HL-60/S4 treated with retinoic acid at 250 ng/mL for 4 days and 3 days (cell line): ENCODE data around the gene PROSER2.
"Not testable (repeated sequence)": the region's sequence is repeated elsewhere in the genome, so short reads cannot be mapped to it uniquely, and the experiment has no call there.

Experiments used
- in situ Hi-C: fragments of 300-500 bp; cut with MboI; formaldehyde crosslinking; loops from 2 replicates; pipeline ENCODE4 v1.7.0; 2022; ENCODE audit warnings: low sequenced_read_pairs

PROSER2 gene

DNA sequence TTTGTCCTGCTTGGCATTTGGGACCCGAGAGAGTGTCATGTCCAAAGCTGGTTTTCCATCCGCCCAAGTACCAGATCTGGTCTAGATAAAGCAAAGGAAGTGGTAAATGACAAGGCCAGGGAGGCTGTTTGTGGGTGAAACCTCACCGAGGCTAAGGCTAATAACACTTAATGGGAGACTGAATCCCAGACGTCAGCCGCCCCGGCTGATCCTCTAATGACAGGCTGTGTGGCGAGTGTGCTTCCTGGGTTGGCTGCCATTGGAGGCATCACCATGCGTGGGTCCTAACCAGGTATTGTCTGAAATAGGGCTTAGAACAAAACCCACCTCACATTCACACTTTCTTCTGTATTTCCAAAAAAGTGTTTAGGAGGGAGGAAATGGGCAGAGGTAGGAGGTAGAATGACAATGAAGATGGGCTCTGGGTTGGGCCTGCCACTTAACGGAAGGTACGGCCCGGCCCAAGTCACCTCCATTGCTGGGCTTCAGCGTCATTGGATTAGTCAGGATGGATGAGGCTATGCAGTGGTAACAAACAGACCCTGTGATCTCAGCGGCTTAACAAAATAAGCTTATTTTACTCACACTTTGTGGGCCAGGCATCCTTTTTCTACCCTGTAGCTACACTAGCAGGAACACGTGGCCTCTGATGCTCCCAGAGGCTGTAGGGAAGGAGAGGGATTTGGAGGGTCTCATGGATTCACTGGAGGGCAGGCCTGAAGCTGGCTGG is 59.7 kb downstream of the PROSER2 start:
- in situ Hi-C loops = no loop called here

DNA sequence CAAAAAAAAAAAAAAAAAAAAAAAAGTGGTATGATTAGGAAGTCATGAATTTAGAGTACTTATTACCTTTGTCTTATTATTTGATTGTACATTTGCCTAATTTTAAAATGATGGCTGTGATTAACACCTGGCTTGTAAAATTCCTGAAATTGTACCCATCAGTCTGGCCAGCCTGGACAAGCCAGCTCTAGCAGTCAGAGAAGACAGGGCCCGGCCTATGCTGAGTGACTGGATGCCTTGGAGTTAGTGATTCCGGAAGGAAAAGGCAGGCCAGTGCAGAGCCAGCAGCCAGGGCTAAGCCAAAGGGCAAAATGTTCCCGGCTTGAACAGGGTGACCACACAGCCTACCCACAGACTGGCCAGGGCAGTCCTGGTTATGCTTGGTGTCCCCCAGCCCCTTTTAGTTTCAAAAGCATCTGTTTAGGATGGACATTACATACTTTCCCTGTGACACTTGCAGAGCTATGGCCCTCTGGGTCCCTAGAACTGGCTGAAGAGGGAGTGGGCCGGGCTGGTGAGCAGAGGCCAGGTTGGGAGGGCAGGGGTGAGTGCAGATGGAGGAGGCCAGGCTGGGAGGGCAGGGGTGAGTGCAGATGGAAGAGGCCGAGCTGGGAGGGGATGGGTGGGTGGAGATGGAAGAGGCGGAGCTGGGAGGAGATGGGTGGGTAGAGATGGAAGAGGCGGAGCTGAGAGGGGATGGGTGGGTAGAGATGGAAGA is 61.7 kb downstream of the PROSER2 start:
- in situ Hi-C loops = no loop called here

DNA sequence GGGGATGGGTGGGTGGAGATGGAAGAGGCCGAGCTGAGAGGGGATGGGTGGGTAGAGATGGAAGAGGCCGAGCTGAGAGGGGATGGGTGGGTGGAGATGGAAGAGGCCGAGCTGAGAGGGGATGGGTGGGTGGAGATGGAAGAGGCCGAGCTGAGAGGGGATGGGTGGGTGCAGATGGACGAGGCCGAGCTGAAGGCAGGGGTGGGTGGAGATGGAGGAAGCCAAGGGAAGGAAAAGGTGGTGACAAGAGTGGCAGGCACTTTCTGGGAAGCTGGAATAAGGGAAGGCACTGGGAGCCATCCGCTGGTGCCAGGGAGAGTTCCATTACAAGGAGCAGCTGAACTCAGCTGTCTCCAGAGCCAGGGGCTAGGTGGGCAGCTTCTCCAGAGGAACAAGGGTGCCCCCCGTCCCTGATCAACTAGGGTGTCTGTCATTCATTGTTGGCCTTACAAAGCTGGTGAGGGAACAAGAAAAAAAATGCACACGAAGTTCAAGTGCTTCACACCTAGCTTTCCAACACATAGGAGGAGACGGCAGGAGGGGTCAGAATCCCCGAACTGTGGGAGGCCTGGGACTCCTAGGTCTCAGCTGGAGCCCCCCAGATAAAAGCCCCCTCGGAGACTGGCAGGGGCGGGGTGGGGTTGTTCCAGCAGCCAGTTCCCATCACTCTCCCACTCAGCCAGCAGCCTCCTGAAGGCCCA is 62.4 kb downstream of the PROSER2 start:
- in situ Hi-C loops = no loop called here

DNA sequence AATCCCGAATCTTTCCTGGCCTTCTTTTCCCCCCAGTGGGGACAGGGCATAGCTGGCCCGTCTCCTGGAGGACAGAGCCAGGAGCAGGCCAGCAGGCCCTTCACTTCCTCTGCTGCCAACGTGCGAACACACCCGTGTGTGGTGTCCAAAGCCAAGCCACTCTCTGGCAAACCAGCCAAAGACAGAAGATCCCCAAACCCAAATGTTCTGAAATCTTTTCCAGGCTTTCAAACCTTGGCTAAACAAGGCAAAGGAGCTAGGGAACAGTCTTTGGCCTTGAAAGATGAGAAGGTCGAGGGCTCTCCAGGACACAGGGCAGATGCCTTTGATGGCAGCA is 63.0 kb downstream of the PROSER2 start:
- in situ Hi-C loops = no loop called here

DNA sequence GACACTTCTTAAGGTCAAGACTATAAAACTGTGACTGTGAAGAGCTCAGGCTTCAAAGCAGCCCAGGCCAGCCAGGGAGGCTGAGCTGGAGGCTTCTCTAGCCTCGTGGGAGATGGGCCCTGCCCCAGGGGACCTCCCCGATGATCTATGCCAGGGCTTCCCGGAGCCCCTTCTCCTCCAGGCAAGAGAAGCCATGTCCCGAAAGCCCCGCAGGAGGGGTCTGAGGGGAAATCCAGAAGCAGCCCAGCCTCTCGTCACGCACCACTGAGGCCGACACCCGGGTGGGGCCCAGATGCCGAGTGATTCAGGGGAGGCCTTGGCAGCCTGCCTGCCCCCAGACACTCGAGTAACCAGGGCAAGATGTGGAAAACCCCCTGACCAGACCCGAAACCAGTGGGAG is 63.7 kb downstream of the PROSER2 start:
- in situ Hi-C loops = no loop called here

DNA sequence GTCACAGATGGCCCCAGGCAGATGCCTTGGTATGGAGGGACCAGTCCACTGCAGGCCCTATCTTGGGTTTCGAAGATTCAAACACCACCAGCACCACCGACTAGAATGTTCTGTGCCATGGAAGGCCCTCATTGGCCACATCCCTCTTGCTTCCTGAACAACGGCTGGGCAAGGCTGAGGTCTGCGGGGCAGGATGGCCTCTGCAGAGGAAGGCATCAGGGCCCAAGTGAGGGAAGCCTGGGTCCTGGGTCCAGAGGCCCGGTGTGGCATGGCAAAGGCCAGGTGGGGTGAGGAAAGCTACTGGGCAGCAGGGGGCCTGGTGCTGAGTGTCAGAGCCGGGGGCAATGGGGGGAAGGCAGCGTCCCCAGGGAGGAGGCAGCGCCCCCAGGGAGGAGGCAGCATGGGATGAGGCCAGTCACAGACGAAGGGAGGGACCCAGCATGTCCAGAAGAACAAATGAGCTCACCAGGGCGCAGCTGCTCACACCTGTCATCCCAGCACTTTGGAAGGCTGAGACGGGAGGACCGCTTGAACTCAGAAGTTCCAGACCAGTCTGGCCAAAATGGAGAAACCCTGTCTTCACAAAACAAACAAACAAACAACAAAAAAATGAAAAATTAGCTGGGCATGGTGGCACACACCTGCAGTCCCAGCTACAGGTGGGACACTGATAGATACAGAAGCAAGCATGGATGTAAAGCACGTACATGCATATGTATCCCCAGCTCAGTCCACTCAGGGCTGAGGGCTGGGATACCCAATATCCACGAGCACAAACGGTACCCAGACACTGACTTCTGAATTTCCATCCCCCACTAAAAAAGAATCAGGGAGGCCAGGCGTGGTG is 64.4 kb downstream of the PROSER2 start:
- in situ Hi-C loops = no loop called here

DNA sequence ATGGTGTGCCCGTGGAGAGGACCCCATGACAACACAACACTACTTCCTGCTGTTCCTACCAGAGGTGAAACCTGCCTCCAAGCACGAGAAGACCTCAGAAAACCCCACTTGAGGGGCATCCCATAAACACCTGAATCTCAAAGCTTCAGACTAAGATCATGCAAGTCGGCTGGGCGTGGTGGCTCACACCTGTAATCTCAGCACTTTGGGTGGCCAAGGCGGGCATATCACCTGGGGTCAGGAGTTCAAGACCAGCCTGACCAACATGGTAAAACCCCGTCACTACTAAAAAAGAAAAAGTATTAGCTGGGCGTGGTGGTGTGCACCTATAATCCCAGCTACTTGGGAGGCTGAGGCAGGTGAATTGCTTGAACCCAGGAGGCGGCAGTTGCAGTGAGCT is 66.1 kb downstream of the PROSER2 start:
- in situ Hi-C loops = not testable (repeated sequence)

DNA sequence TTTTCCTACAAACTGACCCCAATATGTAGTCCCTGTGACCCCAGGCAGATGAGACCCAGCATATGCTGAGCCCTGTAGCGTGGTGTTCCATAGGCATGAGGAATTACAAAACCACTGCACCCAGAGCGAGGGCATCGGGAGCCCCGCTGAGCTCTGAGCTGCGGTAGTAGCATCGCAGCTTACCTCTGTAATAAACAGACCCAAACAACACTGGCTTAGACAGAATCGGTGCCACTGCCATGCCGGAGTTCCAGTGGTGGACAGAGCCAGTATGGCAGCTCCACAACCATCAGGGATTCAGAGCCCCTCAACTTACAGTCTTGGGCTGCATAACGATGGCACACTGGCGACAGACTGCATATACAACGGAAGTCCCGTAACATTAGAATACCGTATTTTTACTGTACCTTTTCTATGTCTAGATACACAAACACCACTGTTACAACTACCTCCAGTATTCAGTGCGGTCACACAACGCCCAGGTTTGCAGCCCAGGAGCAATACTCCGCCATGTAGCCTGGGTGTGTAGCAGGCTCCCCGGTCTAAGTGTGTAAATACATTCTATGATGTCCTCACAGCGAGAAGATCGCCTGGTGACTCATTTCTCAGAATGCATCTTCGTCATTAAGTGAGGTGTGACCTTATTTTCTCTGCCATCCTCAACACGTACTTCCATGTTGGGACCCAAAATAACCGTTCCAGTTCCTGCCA is 68.8 kb downstream of the PROSER2 start:
- in situ Hi-C loops = no loop called here

DNA sequence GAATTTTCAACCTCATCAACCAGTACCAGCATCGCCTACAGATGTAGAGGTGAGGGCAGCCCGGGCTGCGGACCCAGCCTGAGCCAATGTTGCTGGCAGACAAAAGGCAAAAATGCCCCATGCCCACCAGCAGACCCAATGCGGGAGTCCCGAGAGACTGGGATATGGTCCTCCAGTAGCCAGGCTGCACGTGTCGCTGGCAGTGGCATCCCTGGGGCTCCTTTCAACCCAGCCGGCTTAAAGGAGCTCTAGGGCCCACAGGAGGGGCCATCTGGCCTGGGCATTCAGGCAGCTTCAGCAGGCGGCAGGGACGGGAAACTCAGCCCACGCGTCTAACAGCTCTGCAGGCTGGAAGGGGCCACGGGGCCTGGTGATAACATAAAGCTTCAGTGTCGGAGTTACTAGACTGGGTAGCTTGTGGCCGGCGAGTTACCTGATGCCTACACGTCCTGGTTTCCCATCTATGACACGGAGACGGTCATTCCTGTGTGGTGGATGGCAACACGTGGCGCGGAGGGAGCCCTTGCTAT is 70.7 kb downstream of the PROSER2 start:
- in situ Hi-C loops = no loop called here

DNA sequence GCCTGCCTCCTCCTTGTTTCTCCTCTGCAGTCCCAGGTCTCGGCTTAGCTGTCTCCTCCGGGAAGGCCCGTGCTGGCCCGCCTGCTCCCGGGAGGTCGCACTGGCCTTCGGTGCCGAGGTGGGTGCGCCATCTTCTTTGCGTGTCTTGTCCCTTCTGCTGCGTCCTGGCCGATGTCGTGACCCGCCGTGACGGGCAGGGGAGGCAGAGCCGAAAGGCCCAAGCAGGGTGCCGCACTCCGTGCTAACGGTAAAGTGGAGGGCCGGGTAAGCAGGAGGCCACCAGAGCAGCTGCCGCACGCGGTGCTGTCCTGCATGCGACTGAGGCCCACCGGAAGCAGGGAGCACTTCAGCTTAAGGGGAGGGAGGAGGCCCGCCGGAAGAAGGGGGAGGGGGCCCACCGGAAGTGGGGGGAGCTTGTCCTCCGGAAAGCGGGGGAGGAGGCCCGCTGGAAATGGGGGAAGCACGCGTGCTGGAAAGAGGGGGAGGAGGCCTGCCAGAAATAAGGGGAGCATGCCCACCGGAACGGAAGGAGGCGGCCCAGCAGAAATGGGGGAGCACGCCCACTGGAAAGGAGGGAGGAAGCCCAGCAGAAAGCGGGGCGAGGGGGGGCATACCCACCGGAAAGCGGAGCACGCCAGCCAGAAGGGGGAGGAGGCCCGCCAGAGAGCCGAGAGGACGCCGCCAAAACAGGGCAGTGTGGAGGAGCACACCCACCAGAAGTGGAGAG is 71.4 kb downstream of the PROSER2 start:
- in situ Hi-C loops = no loop called here

DNA sequence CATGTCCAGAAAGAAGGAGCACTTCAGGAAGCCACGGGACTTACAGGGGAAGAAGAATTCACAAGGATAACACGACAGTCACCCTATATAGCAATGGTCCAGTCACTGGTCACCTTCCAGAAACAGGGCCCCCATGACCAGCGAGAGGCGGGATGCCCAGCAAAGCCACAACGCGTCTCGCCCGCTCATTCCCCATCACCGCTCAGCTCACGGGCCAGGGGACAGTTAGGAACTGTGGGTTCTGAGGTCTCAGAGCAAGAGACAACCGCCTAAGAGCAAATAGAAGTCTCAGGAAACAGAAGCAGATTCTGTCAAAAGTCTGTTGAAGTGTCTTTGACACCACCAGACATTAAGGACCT is 71.9 kb downstream of the PROSER2 start:
- in situ Hi-C loops = no loop called here

DNA sequence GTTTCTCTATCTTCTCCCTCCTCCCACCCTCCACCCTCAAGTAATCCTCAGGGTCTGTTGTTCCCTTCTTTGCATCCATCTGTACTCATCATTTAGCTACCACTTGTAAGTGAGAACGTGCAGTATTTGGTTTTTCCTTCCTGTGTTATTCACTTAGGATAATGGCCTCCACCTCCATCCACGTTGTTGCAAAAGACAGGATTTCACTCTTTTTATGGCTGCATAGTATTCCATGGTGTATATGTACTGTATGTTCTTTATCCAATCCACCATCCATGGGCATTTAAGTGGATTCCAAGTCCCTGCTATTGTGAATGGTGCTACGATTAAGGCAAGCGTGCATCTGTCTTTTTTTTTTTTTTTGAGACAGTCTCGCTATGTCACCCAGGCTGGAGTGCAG is 72.4 kb downstream of the PROSER2 start:
- in situ Hi-C loops = no loop called here

DNA sequence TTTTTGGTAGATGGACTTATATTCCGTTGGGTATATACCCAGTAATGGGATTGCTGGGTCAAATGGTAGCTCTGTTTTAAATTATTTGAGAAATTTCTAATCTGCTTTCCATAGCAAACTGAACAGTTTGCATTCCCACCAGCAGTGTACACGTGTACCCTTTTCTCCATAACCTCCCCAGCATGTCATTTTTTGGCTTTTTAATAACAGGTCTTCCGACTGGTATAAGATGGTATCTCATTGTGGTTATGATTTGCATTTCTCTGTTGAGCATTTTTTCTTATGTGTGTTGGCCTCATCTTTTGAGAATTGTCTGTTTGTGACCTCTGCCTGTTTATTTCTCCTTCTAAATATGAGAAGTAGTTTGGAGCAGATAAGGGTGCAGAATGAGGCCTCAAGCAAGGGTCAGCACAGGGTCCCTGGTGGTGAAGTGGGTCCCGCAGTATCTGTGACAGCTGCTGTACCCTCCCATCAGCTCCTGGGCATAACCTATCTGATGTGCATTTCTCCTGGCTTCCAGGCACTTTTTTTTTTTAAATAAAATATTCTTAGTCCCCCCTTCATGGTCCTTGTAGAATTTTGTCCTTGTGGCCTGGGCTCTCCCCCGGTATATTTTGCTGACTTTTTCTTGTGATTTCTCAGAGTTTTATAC is 73.5 kb downstream of the PROSER2 start:
- in situ Hi-C loops = no loop called here

DNA sequence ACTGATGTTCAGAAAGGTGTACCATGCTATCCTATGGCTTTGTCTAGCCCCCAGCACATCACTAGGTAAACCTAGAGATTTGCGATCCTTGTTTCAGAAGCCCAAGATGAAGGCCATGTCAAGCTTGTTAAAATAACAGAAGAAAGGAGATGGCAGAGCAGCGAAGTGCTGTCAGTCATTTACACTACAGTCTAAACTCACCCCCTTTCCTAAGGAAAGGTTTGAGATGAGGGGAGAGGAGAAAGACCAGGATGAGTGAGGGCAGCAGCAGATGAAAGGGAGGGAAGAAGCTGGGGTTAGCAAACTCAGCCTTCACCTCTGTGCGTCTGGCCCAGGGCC is 74.8 kb downstream of the PROSER2 start:
- in situ Hi-C loops = no loop called here

DNA sequence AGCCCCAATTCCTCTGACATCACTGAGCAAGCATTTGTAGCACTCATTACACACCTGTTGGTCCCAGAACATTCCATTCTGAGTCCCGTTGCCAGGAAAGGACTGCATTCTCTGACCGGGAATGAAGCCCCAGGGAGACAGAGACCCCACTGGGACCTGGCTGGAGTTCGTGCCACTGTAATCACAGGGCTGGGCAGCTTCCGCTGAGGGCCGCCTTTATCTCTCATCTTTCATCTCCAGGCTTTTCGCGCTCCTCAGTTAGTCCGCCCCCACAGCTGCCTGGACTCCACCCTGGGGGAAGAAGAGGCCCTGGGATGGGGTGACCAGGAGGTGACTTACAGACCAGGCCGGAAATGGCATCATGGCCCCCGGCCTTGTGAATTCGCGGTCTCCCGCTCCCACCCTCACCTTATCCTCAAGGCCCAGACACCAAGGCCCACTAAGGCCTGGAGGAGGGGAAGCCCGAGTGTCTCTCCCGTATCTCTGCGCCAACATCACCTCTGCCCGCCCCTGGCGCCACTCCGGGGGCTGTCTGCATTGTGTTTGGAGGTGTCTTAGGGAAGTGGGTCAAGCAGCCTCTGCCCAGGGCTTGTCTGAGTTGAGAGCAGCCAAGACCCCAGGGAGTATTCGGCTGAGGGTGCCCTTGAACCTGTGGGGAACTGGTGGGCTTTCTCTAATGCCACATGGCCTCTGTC is 75.4 kb downstream of the PROSER2 start:
- in situ Hi-C loops = no loop called here

DNA sequence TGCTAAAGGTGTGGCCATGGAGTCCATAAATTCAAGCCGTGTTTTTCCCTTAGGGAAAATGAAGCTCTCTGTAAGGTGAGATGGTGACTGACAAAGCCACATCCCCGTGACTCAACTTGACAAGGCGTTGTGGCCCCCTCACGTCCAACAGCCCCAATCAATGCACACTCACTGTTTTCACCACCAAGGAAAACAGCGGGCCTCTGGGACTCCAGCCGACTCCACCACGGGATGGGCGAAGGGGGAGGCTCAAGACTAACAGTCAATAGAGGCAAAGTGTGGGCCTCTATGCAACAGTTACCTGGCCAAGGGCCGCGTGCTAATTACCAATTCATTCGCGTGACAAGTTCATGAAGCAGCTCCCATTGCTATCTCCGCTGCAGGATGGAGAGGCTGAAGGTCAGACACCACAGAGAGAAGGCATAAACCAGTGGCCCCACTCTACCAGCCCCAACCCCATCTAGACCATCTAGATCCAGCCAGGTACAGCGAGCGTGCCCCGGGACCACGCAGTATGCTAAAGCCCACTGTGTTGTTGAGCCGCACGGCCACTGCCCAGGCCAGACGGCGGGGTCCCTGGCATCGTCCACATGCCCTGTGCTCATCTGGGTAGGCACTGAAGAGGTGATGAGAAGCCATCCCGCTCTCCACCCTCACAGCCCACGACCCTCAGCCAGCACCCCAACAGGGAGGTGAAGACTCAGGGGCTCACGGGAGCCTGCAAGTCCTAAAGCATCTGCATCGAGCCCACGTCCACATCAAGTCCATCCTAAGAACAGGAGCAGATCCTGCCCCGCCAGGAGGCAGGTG is 76.1 kb downstream of the PROSER2 start:
- in situ Hi-C loops = no loop called here

DNA sequence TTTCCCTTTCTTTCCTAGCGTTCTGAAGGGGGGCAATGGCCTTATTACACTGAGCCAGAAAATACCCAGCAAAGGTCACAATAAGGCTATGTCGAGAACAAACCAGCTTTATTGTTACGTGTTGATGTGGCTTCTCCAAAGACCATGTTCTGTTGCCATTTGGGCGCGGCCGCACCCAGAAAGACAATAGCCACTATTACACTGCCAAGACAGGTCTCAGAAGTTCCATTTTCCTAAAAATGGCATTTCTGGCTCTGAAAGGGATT is 77.8 kb downstream of the PROSER2 start:
- in situ Hi-C loops = no loop called here

DNA sequence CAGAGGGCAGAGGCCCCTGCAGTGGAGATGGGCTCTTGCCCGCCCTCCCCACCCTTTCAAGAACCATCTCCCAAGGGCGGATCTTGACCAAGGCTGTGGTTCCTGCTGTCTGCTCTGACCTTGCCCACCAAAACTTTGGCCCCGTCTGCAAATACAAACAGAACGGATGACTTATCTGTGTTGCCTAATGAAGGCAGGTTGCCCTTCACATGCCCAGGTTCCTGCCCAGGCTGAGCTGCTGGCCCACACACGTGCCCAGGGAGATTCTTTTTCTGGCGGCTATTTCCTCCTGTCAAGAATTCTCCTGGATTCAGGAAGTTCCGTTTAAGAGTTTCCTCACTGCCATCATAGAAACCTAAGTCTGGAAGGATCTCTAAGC is 78.3 kb downstream of the PROSER2 start:
- in situ Hi-C loops = no loop called here
